Body of pancreas (tissue), 4 donors: ENCODE data around the gene ENOSF1.

Experiments used
- POLR2A ChIP-seq, 3 donors: fragments of 450-650 bp; IDR thresholded peaks; one replicate each; pipeline ENCODE4 v1.6.1; 2016; ENCODE audit warnings: antibody characterized with exemption in 3 of 3, mild to moderate bottlenecking in 2 of 3
- TF ChIP-seq, protein P1 (sequence below), 7 experiments: fragments of 450-650 bp in 4 of 7; fragments of 200-600 bp in 3 of 7; sonication (generic) in 3 of 7; IDR thresholded peaks; one replicate each; pipeline ENCODE4 v1.5.1; 2016 to 2019; ENCODE audit warnings: antibody characterized with exemption in 7 of 7

DNA sequence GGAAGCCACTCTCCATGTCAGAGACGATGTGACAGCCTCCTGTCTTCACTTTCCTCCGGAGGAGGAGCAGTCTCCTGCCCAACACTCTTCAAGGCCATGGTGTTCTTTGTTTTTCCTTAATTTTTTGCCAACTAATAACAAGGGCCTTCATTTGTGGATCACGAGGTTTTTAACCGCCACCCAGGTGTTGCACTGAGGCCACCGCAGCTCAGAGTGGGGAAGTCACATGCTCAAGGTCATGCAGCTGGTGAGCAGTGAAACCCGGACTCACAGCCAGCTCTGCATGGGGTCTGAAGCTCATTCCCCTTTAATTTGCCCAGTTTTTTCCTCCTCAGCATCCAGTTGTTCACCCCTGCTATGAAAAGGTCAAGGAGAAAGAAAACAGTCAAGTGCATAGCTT lies 19.6 kb downstream of the ENOSF1 start:
- no peak for TF ChIP-seq POLR2A (IDR thresholded peaks at IDR 0.05)
- TF ChIP-seq, protein P1, sequence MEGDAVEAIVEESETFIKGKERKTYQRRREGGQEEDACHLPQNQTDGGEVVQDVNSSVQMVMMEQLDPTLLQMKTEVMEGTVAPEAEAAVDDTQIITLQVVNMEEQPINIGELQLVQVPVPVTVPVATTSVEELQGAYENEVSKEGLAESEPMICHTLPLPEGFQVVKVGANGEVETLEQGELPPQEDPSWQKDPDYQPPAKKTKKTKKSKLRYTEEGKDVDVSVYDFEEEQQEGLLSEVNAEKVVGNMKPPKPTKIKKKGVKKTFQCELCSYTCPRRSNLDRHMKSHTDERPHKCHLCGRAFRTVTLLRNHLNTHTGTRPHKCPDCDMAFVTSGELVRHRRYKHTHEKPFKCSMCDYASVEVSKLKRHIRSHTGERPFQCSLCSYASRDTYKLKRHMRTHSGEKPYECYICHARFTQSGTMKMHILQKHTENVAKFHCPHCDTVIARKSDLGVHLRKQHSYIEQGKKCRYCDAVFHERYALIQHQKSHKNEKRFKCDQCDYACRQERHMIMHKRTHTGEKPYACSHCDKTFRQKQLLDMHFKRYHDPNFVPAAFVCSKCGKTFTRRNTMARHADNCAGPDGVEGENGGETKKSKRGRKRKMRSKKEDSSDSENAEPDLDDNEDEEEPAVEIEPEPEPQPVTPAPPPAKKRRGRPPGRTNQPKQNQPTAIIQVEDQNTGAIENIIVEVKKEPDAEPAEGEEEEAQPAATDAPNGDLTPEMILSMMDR (IDR thresholded peaks at IDR 0.05), result no peak
